DOHH2 (cell line): ENCODE measurements around the gene PPP1R13B.

ENCODE experiments used
- EZH2phosphoT487 ChIP-seq: fragments of 200-600 bp; sonication (generic); IDR thresholded peaks from 2 replicates; pipeline ENCODE4 v1.6.1; 2017; ENCODE audit warnings: borderline replicate concordance, mild to moderate bottlenecking, antibody characterized with exemption, low read length, moderate library complexity, mixed read lengths
- TF ChIP-seq, protein P1 (sequence below): fragments of 200-600 bp; sonication (generic); IDR thresholded peaks from one replicate; pipeline ENCODE4 v1.5.1; 2014; ENCODE audit warnings: antibody characterized with exemption, mild to moderate bottlenecking, low read depth, low read length; ENCODE audit not compliant: poor library complexity, severe bottlenecking

DNA sequence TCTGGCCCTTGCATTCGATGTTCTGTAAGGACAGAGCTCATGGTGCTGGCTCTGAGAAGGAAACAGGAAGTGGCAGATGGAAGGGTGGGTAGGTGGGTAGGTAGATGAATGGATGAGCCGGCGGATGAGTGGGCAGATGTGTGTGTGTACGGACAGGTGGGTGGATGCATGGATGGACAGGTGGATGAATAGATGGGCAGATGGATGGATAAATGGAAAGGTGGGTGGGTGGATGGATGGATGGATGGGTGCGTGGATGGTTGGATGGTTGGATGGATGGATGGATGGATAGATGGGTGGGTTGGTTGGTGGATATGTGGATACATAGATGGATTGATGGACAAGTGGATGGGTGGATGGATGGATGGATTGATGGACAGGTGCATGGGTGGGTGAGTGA, 27.6 kb upstream of the PPP1R13B start:
- TF ChIP-seq, protein P1, sequence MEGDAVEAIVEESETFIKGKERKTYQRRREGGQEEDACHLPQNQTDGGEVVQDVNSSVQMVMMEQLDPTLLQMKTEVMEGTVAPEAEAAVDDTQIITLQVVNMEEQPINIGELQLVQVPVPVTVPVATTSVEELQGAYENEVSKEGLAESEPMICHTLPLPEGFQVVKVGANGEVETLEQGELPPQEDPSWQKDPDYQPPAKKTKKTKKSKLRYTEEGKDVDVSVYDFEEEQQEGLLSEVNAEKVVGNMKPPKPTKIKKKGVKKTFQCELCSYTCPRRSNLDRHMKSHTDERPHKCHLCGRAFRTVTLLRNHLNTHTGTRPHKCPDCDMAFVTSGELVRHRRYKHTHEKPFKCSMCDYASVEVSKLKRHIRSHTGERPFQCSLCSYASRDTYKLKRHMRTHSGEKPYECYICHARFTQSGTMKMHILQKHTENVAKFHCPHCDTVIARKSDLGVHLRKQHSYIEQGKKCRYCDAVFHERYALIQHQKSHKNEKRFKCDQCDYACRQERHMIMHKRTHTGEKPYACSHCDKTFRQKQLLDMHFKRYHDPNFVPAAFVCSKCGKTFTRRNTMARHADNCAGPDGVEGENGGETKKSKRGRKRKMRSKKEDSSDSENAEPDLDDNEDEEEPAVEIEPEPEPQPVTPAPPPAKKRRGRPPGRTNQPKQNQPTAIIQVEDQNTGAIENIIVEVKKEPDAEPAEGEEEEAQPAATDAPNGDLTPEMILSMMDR = no peak
- TF ChIP-seq EZH2phosphoT487 = no peak
